GM15510 (cell line): ENCODE results near the gene ZFPM1.

ENCODE experiments used
- POLR2A ChIP-seq: IDR thresholded peaks from 3 replicates; pipeline ENCODE4 v1.6.1; 2011; ENCODE audit warnings: borderline replicate concordance; ENCODE audit not compliant: insufficient read length; ENCODE audit errors: extremely low read depth

ZFPM1 gene

GRCh38 chr16:88543230-88543813 is 90.2 kb downstream of the ZFPM1 start:
- no peak for TF ChIP-seq POLR2A

- TF ChIP-seq POLR2A = no peak
Measured at GRCh38 chr16:88545781-88546180, 92.7 kb downstream of the ZFPM1 start.

- TF ChIP-seq POLR2A = no peak
Measured at GRCh38 chr16:88548131-88548874, 95.2 kb downstream of the ZFPM1 start.

GRCh38 chr16:88548985-88549384 is 95.9 kb downstream of the ZFPM1 start:
- no peak for TF ChIP-seq POLR2A

- TF ChIP-seq POLR2A = no peak
Measured at GRCh38 chr16:88549671-88550245, 96.7 kb downstream of the ZFPM1 start.

GRCh38 chr16:88550246-88550661 is 97.2 kb downstream of the ZFPM1 start:
- TF ChIP-seq POLR2A = no peak

GRCh38 chr16:88552166-88552565 is 99.1 kb downstream of the ZFPM1 start:
- no peak for TF ChIP-seq POLR2A

GRCh38 chr16:88552815-88553214 is 99.7 kb downstream of the ZFPM1 start:
- TF ChIP-seq POLR2A = no peak

GRCh38 chr16:88553739-88554138 is 100.7 kb downstream of the ZFPM1 start:
- no peak for TF ChIP-seq POLR2A

- TF ChIP-seq POLR2A = no peak
Measured at GRCh38 chr16:88554711-88555264, 101.7 kb downstream of the ZFPM1 start.

GRCh38 chr16:88556294-88556988 is 103.4 kb downstream of the ZFPM1 start:
- TF ChIP-seq POLR2A = no peak

- TF ChIP-seq POLR2A = no peak
Measured at GRCh38 chr16:88558457-88559442, 105.7 kb downstream of the ZFPM1 start.

GRCh38 chr16:88560714-88561484 is 107.8 kb downstream of the ZFPM1 start:
- no peak for TF ChIP-seq POLR2A
